Esophagus muscularis mucosa (tissue), 3 donors: ENCODE measurements around the gene INTS4.

ENCODE experiments used
- POLR2A ChIP-seq: fragments of 450-650 bp; IDR thresholded peaks from one replicate; pipeline ENCODE4 v1.6.1; 2017; ENCODE audit warnings: antibody characterized with exemption, moderate library complexity, mild to moderate bottlenecking, low read depth
- TF ChIP-seq, protein P1 (sequence below), 3 experiments: fragments of 200-600 bp in 2 of 3; fragments of 450-650 bp in 1 of 3; sonication (generic) in 2 of 3; IDR thresholded peaks; one replicate each; pipeline ENCODE4 v1.5.1; 2017 to 2019; ENCODE audit warnings: antibody characterized with exemption in 3 of 3, mild to moderate bottlenecking in 2 of 3, moderate library complexity in 1 of 3

DNA sequence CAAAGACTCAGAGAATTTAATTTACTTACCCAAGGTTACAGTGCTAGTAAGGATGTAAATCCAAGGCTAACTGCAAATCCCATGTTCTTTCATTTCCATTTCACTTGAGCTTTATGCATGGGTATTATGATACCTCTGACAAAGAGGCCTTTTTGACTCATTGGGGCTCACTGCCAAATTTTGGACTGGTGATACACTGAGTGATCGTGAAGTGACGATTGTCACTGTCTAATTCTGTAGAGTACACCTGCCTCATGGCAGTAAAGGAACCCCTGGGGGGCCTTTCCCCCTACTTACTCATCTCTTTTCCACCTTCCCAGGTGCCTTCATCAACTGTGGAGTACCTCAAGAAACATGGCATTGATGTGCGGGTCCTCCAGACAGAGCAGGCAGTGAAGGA, 122.6 kb downstream of the INTS4 start:
- no peak for TF ChIP-seq POLR2A
- TF ChIP-seq, protein P1, sequence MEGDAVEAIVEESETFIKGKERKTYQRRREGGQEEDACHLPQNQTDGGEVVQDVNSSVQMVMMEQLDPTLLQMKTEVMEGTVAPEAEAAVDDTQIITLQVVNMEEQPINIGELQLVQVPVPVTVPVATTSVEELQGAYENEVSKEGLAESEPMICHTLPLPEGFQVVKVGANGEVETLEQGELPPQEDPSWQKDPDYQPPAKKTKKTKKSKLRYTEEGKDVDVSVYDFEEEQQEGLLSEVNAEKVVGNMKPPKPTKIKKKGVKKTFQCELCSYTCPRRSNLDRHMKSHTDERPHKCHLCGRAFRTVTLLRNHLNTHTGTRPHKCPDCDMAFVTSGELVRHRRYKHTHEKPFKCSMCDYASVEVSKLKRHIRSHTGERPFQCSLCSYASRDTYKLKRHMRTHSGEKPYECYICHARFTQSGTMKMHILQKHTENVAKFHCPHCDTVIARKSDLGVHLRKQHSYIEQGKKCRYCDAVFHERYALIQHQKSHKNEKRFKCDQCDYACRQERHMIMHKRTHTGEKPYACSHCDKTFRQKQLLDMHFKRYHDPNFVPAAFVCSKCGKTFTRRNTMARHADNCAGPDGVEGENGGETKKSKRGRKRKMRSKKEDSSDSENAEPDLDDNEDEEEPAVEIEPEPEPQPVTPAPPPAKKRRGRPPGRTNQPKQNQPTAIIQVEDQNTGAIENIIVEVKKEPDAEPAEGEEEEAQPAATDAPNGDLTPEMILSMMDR (IDR thresholded peaks at IDR 0.05) = no peak
